CD4-positive, alpha-beta T cell (primary cell): Measurements from ENCODE around the gene LRRK1. TPM values are rescaled to one million over a fixed set of nuclear protein-coding genes. Genes with fewer than 3 reads are reported as not detected.

Source experiments
- ATAC-seq: fragments of 200-7000 bp; cut with Tn5 transposase; one replicate; pipeline ENCODE4 v1.10.0; 2022; ENCODE audit warnings: mild to moderate bottlenecking; ENCODE audit not compliant: poor library complexity
- CTCF ChIA-PET: fragments of 350-600 bp; sonication (Branson Sonifier 250); formaldehyde crosslinking; loops from one replicate; lab custom pipeline; 2021; ENCODE audit warnings: antibody characterized with exemption, inconsistent platforms; lab: Charles Lee
- POLR2A ChIA-PET: fragments of 350-600 bp; sonication (Branson Sonifier 250); formaldehyde crosslinking; loops from one replicate; lab custom pipeline; 2021; ENCODE audit warnings: antibody characterized with exemption, inconsistent platforms; lab: Charles Lee
- DNase-seq, 14 experiments: peaks; one replicate each; pipeline ENCODE4 v3.0.0-alpha.2; 2013 to 2020; ENCODE audit warnings: mixed read lengths in 2 of 14
- H3K27ac ChIP-seq, 2 donors: one replicate each; pipeline versions ENCODE4 v1.5.1 to v1.7.0; 2013; ENCODE audit warnings: low read length in 2 of 2, low read depth in 1 of 2, mild to moderate bottlenecking in 1 of 2
- H3K27me3 ChIP-seq, 2 experiments: 1 replicate in 1 of 2; 2 replicates in 1 of 2; pipeline versions ENCODE4 v1.6.1 to v1.7.0; 2013; ENCODE audit warnings: low read length in 2 of 2, control low read depth in 1 of 2, mild to moderate bottlenecking in 1 of 2, moderate library complexity in 1 of 2; ENCODE audit not compliant: insufficient read depth in 2 of 2, control insufficient read depth in 1 of 2
- H3K36me3 ChIP-seq: one replicate; pipeline ENCODE4 v1.6.1; 2013; ENCODE audit warnings: low read length, control low read depth; ENCODE audit not compliant: insufficient read depth
- H3K4me1 ChIP-seq: one replicate; pipeline ENCODE4 v1.6.1; 2013; ENCODE audit warnings: low read length, control low read depth; ENCODE audit not compliant: insufficient read depth
- H3K4me3 ChIP-seq: one replicate; pipeline ENCODE4 v1.5.1; 2013; ENCODE audit warnings: mild to moderate bottlenecking, low read length, moderate library complexity
- H3K9me3 ChIP-seq, 2 experiments: 1 replicate in 1 of 2; 2 replicates in 1 of 2; pipeline versions ENCODE4 v1.6.1 to v1.7.0; 2013; ENCODE audit warnings: low read length in 2 of 2, mild to moderate bottlenecking in 2 of 2, control low read depth in 1 of 2, moderate library complexity in 1 of 2; ENCODE audit not compliant: control insufficient read depth in 1 of 2, insufficient read depth in 1 of 2
- H3K27ac Mint-ChIP-seq: one replicate; pipeline ENCODE4 v1.8.0; 2020; ENCODE audit warnings: mixed read lengths
- H3K27me3 Mint-ChIP-seq: one replicate; pipeline ENCODE4 v1.8.0; 2021; ENCODE audit warnings: mixed read lengths
- H3K36me3 Mint-ChIP-seq: one replicate; pipeline ENCODE4 v1.8.0; 2021; ENCODE audit warnings: low read depth, mixed read lengths
- H3K4me1 Mint-ChIP-seq: one replicate; pipeline ENCODE4 v1.8.0; 2021; ENCODE audit warnings: low read depth, mixed read lengths
- H3K4me3 Mint-ChIP-seq: one replicate; pipeline ENCODE4 v1.8.0; 2020; ENCODE audit warnings: mild to moderate bottlenecking, mixed read lengths
- H3K9me3 Mint-ChIP-seq: one replicate; pipeline ENCODE4 v1.8.0; 2020; ENCODE audit warnings: mixed read lengths
- CTCF ChIP-seq: fragments of 200-600 bp; IDR thresholded peaks from one replicate; pipeline ENCODE4 v1.8.0; 2022; ENCODE audit warnings: antibody characterized with exemption, mild to moderate bottlenecking
- intact Hi-C, 2 experiments: fragments of 100-400 bp; cut with DNase I in 1 of 2; cut with micrococcal nuclease in 1 of 2; formaldehyde crosslinking; loops; one replicate each; pipeline versions ENCODE4 v1.15.1 to v1.9.0; 2023 to 2025; cut with DNase I, micrococcal nuclease
- total RNA-seq, 174 experiments: library from RNA in 2 of 174; stranded (reverse) in 2 of 174; gene quantifications; one replicate each; pipeline ENCODE4 v1.2.3 and lab custom pipeline; 2021 to 2026

Gene LRRK1
- total RNA-seq, 2 experiments from 2014 or later: 0.60 to 0.73 TPM

GRCh38 chr15:100931143-100931890 lies 12.2 kb downstream of the LRRK1 start:
- ChIA-PET CTCF (no interaction called here), POLR2A (no interaction called here)
- H3K4me3 ChIP-seq: no peak overlapping the region
- no peaks in the 10 kb centered on the region for H3K4me1 ChIP-seq
- no peaks in the 10 kb centered on the region for H3K36me3 Mint-ChIP-seq
- H3K36me3 ChIP-seq: no peaks in the 10 kb centered on the region
- no peak overlapping the region for H3K27ac Mint-ChIP-seq
- no peak overlapping the region for H3K4me3 Mint-ChIP-seq
- H3K27me3 Mint-ChIP-seq: peaks cover 24% of the 10 kb centered on the region
- ATAC-seq (no peak), DNase-seq (no peak)
- H3K27ac ChIP-seq: no peak overlapping the region
- no peaks in the 10 kb centered on the region for H3K4me1 Mint-ChIP-seq
- no peaks in the 10 kb centered on the region for H3K27me3 ChIP-seq
- no peaks in the 10 kb centered on the region for H3K9me3 ChIP-seq
- no peak for TF ChIP-seq CTCF
- H3K9me3 Mint-ChIP-seq: no peaks in the 10 kb centered on the region
- intact Hi-C loops: no loop called here

GRCh38 chr15:100932676-100933348 lies 13.7 kb downstream of the LRRK1 start:
- Histone ChIP-seq H3K4me1 (no peaks in the 10 kb centered on the region), H3K27ac (no peak overlapping the region), H3K36me3 (no peaks in the 10 kb centered on the region), H3K9me3 (no peaks in the 10 kb centered on the region), H3K4me3 (no peak overlapping the region), H3K27me3 (no peaks in the 10 kb centered on the region)
- CTCF ChIA-PET: no interaction called here
- H3K4me3 Mint-ChIP-seq: no peak overlapping the region
- DNase-seq: no peak
- H3K27ac Mint-ChIP-seq: no peak overlapping the region
- no peaks in the 10 kb centered on the region for H3K36me3 Mint-ChIP-seq
- no peak for ATAC-seq
- intact Hi-C loops: no loop called here
- H3K27me3 Mint-ChIP-seq: peaks cover 18% of the 10 kb centered on the region
- no peak for TF ChIP-seq CTCF
- H3K4me1 Mint-ChIP-seq: no peaks in the 10 kb centered on the region
- POLR2A ChIA-PET: no interaction called here
- no peaks in the 10 kb centered on the region for H3K9me3 Mint-ChIP-seq

- Histone ChIP-seq H3K4me3 (no peak overlapping the region), H3K27ac (no peak overlapping the region)
- H3K9me3 Mint-ChIP-seq: no peaks in the 10 kb centered on the region
Measured at GRCh38 chr15:100934166-100934565, 15.0 kb downstream of the LRRK1 start.

More at GRCh38 chr15:100934166-100934565, 15.0 kb downstream of the LRRK1 start:
- Mint-ChIP-seq H3K36me3 (no peaks in the 10 kb centered on the region), H3K27me3 (peaks cover 17% of the 10 kb centered on the region), H3K4me1 (no peaks in the 10 kb centered on the region), H3K27ac (no peak overlapping the region), H3K4me3 (no peak overlapping the region)
- Histone ChIP-seq H3K9me3 (no peaks in the 10 kb centered on the region), H3K36me3 (no peaks in the 10 kb centered on the region), H3K27me3 (no peaks in the 10 kb centered on the region), H3K4me1 (no peaks in the 10 kb centered on the region)
- no peak for DNase-seq
- TF ChIP-seq CTCF: no peak
- intact Hi-C loops: no loop called here
- ChIA-PET CTCF (no interaction called here), POLR2A (interaction anchor here (0.6 kb wide), 1 partner anchor 223 kb away, joined by 3 read pairs; no protein-coding TSS in a partner anchor)
- no peak for ATAC-seq
